Naive thymus-derived CD8-positive, alpha-beta T cell (primary cell): ENCODE measurements around the gene SH2D7. TPM values are rescaled to one million over a fixed set of nuclear protein-coding genes. Genes with fewer than 3 reads are reported as not detected.

ENCODE experiments used
- ATAC-seq, 2 donors: fragments of 150-1000 bp; cut with Tn5 transposase in 1 of 2; sonication (Bioruptor Pico), chemical (Tn5 transposase) in 1 of 2; 1 replicate in 1 of 2; 2 replicates in 1 of 2; pipeline ENCODE4 v1.10.0; 2021; ENCODE audit warnings: mild to moderate bottlenecking in 2 of 2, moderate library complexity in 2 of 2
- POLR2A ChIA-PET: fragments of 350-600 bp; sonication (Branson Sonifier 250); formaldehyde crosslinking; loops from one replicate; lab custom pipeline; 2021; ENCODE audit warnings: antibody characterized with exemption; lab: Charles Lee
- DNase-seq, 10 donors: peaks; one replicate each; pipeline versions ENCODE4 v3.0.0 to v3.0.0-alpha.2; 2020 to 2022
- H3K27ac Mint-ChIP-seq, 10 donors: one replicate each; pipeline ENCODE4 v1.8.0; 2020 to 2022; ENCODE audit warnings: mild to moderate bottlenecking in 10 of 10, mixed read lengths in 10 of 10, moderate library complexity in 4 of 10, inconsistent platforms in 1 of 10
- H3K27me3 Mint-ChIP-seq, 5 donors: one replicate each; pipeline ENCODE4 v1.8.0; 2021 to 2022; ENCODE audit warnings: mixed read lengths in 5 of 5
- H3K36me3 Mint-ChIP-seq, 3 donors: one replicate each; pipeline ENCODE4 v1.8.0; 2020 to 2022; ENCODE audit warnings: mixed read lengths in 3 of 3, mild to moderate bottlenecking in 2 of 3, inconsistent platforms in 1 of 3
- H3K4me1 Mint-ChIP-seq, 4 donors: one replicate each; pipeline ENCODE4 v1.8.0; 2021 to 2022; ENCODE audit warnings: mixed read lengths in 4 of 4
- H3K4me3 Mint-ChIP-seq, 10 donors: one replicate each; pipeline ENCODE4 v1.8.0; 2020 to 2022; ENCODE audit warnings: mild to moderate bottlenecking in 10 of 10, mixed read lengths in 10 of 10, moderate library complexity in 6 of 10, inconsistent platforms in 1 of 10
- H3K9me3 Mint-ChIP-seq, 9 donors: one replicate each; pipeline ENCODE4 v1.8.0; 2020 to 2022; ENCODE audit warnings: mixed read lengths in 9 of 9, mild to moderate bottlenecking in 3 of 9, inconsistent platforms in 1 of 9, moderate library complexity in 1 of 9
- polyA plus RNA-seq, 3 donors: library from polyadenylated mRNA; unstranded; fragments of 300-500 nt; fragmentation: Illumina TruSeq; gene quantifications; one replicate each; pipeline ENCODE4 v1.2.3, GENCODE V29; 2021
- total RNA-seq, 8 experiments: library from RNA in 2 of 8; stranded (reverse) in 2 of 8; gene quantifications; one replicate each; pipeline ENCODE4 v1.2.3 and lab custom pipeline; 2021 to 2026

The SH2D7 gene
- total and polyA plus RNA-seq, 5 experiments from 2014 or later: 0.19 TPM; not detected in 4

DNA sequence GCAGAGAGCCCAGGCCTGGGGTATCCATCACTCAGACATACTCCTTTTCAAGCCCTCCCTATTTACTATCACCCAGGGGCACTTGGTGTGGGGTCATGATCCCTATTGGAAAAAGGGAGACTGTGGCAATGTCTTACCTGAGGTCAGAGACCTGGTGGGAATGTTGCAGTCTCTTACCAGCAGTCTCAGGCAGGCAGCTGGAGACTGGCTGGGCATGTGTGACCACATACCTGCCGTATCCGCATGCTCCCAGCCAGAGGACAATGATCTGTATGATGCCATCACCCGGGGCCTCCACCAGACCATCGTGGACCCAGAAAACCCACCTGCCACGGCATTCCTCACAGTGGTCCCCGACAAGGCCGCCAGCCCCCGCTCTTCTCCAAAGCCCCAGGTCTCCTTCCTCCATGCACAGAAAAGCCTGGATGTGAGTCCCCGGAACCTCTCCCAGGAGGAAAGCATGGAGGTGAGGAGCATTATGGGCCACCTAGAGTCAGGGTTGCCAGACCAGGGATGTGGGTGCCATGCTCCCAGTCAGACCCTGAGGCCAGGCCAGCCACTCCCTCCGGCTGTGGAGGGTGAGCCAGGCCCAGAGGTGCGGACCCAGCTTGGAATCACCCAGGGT is 5.9 kb downstream of the SH2D7 start:
- Mint-ChIP-seq H3K4me3 (no peak overlapping the region), H3K9me3 (no peaks in the 10 kb centered on the region), H3K27me3 (no peaks in the 10 kb centered on the region), H3K27ac (no peak overlapping the region), H3K36me3 (no peaks in the 10 kb centered on the region), H3K4me1 (peaks cover 5 to 18% (median 8%) of the 10 kb centered on the region in 4 donors)
- ATAC-seq (no peak), DNase-seq (no peak)
- POLR2A ChIA-PET: interaction anchor here (0.6 to 1.1 kb wide), 2 partner anchors 31 to 41 kb away, joined by 3 to 4 read pairs; no protein-coding TSS in a partner anchor

DNA sequence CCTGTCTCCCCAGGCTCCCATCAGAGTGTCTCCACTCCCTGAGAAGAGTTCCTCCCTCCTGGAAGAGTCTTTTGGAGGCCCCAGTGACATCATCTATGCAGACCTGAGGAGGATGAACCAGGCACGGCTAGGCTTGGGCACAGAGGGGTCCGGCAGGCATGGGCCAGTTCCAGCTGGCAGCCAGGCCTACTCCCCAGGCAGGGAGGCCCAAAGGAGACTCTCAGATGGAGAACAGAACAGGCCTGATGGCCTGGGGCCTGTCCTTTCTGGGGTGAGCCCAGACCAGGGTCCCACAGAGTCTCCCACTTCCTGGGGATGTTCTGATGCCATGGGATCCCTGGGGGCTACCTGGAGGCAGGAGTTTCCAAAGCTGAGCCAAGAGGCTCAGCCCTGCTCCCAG is 8.5 kb downstream of the SH2D7 start:
- Mint-ChIP-seq H3K4me3 (no peak overlapping the region), H3K27ac (peak overlapping the region in 2 of 10 donors; percentile 46 to 57), H3K27me3 (no peaks in the 10 kb centered on the region), H3K36me3 (no peaks in the 10 kb centered on the region), H3K9me3 (no peaks in the 10 kb centered on the region), H3K4me1 (peaks cover 20 to 39% (median 34%) of the 10 kb centered on the region in 4 donors)
- ATAC-seq (no peak), DNase-seq (no peak)
- POLR2A ChIA-PET: no interaction called here

DNA sequence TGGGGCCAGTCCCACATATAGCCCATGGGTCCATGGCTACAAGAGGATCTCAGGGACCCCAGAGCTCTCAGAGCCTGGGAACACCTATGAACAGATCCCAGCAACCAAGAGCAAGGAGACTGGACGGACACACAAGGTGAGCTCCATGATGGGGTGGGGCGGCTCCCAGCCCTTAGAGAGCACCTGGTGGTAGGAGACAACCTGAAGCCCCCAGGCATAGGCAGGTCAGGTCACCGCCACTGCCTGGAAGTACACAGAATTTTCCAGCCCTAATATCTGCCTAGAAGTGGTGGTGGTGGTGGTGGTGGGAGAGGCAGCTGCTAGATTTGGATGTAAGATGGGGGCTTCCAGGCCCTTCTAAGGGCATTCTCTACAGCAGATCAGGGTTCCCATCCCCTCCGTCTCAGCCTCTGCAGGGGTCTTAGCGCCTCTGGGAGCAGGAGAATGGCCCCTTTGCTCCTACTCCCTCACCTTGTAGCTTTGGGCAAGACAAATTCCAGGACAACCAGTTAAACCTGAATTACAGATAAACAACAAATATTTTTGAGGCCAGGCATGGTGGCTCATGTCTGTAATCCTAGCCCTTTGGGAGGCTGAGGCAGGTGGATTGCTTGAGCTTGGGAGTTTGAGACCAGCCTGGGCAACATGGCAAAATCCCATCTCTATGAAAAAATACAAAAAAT is 9.2 kb downstream of the SH2D7 start:
- peak overlapping the region in 5 of 10 donors; percentile 18 to 86 (median 46) for H3K27ac Mint-ChIP-seq
- ATAC-seq (no peak), DNase-seq (no peak)
- POLR2A ChIA-PET: no interaction called here
- H3K4me1 Mint-ChIP-seq: peaks cover 22 to 46% (median 40%) of the 10 kb centered on the region in 4 donors
- H3K36me3 Mint-ChIP-seq: no peaks in the 10 kb centered on the region
- H3K9me3 Mint-ChIP-seq: no peaks in the 10 kb centered on the region
- no peak overlapping the region for H3K4me3 Mint-ChIP-seq
- no peaks in the 10 kb centered on the region for H3K27me3 Mint-ChIP-seq

DNA sequence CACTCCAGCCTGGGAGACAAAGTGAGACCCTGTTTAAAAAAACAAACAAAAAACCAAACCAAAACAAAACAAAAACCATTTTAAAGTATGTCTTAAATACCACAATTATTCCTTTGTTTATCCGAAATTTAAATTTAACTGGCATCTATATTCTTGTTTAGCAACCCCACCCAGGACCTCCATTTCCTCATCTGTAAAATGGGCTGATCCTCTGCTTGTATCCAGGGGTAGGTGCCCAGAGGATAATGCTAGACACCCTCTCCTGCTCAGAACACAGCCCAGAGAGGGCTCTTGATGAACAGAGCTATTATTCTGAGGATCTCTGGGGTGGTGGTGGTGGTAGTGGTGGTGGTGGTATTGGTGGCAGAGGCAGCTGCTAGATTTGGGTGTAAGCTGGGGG is 9.8 kb downstream of the SH2D7 start:
- no peaks in the 10 kb centered on the region for H3K36me3 Mint-ChIP-seq
- peak overlapping the region in 6 of 10 donors; percentile 40 to 98 (median 85) for H3K27ac Mint-ChIP-seq
- H3K4me3 Mint-ChIP-seq: peak overlapping the region in 4 of 10 donors; percentile 22 to 41 (median 30)
- H3K9me3 Mint-ChIP-seq: no peaks in the 10 kb centered on the region
- H3K27me3 Mint-ChIP-seq: no peaks in the 10 kb centered on the region
- H3K4me1 Mint-ChIP-seq: peaks cover 22 to 48% (median 43%) of the 10 kb centered on the region in 4 donors
- DNase-seq: no peak
- POLR2A ChIA-PET: no interaction called here
- ATAC-seq: no peak

DNA sequence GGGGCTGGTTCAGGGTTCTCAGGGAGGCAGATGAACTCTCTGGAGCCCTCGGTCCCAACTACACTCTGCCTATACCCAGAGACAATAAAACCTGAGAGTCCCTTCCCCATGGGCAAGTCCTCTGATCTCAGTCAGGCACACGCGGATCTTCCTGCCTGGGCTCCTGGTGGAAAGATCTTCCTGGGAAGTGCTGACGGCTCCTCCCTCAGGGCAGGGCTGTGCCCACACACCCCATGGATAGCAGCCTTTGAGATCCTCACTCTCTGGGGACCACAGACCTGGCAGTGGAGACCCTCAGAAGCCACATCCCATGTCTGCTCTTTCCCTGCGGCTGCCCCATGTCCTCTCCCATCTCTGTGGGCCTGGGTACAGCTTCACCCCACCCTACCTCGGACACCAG is 10.4 kb downstream of the SH2D7 start:
- Mint-ChIP-seq H3K9me3 (no peaks in the 10 kb centered on the region), H3K27me3 (no peaks in the 10 kb centered on the region), H3K27ac (peak overlapping the region in 9 of 10 donors; percentile 14 to 98 (median 66)), H3K4me3 (peak overlapping the region in 3 of 10 donors; percentile 22 to 33 (median 26)), H3K4me1 (peaks cover 24 to 50% (median 44%) of the 10 kb centered on the region in 4 donors), H3K36me3 (no peaks in the 10 kb centered on the region)
- ATAC-seq: no peak
- POLR2A ChIA-PET: interaction anchor here (0.9 to 1.0 kb wide), 2 partner anchors 23 to 83 kb away, joined by 3 read pairs; no protein-coding TSS in a partner anchor
- no peak for DNase-seq

DNA sequence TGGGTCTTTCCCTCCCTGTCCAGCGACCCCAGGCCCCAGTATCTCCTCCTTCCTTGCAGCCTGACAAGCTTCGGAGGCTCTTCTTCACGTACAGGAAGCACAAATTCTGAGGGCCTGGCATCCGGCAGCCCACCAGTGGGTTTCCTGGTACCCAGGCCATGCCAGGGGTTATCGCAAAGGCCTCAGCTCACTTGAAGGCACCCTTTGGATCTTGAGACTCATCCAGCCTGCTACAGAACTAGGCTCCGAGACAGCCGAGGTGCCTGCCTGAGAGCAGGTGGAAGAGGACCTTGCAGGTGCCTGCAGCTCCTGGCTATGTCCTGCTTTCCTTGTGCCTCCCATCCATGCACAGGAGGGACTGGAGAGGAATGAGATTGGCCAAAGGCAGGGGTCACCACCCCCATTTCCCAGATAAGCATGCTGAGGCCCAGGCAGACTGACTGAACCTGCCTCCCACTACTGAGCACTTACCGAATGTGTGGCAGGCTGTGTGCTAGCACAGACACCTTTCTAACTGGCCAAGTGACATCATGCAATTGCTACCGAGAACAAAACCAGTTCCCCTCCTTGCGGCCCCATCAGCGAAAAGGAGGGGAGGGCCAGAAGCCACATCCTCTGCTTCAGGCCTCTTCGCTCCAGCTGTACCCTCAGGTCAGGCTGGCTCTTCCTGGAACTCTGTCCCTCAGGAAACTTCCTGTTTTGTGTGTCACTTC is 11.2 kb downstream of the SH2D7 start:
- POLR2A ChIA-PET: interaction anchor here (0.6 to 2.1 kb wide), 6 partner anchors 24 to 84 kb away, joined by 3 to 7 read pairs (median 3); partner anchors contain the start of genes IDH3A and TBC1D2B
- Mint-ChIP-seq H3K4me1 (peaks cover 24 to 54% (median 46%) of the 10 kb centered on the region in 4 donors), H3K27ac (peak overlapping the region; percentile 66 to 98 (median 88)), H3K27me3 (no peaks in the 10 kb centered on the region), H3K9me3 (no peaks in the 10 kb centered on the region), H3K36me3 (no peaks in the 10 kb centered on the region), H3K4me3 (peak overlapping the region; percentile 31 to 75 (median 59))
- DNase-seq (peak in 8 of 10 donors; percentile 25 to 76 (median 58)), ATAC-seq (peak; percentile 59 to 82)

DNA sequence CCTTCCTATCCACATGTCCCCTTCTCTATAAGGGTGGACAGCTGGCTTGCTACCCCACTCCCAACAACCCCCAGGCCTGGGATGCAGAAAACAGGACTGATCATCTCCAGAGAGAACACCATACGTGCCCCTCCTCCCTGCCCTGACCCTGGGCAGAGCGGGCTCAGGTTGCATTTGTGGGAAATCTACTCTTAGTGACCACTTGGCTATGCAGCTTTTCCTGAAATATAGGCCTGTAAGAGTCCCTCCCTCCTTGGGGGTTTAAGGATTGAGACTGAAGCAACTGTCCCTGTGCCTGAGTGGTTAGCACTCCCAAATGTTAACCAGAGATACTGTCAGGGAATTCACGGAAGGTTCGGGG is 11.7 kb downstream of the SH2D7 start:
- no peaks in the 10 kb centered on the region for H3K9me3 Mint-ChIP-seq
- peak in 1 of 2 donors; percentile 4 for ATAC-seq
- peaks cover 24 to 54% (median 46%) of the 10 kb centered on the region in 4 donors for H3K4me1 Mint-ChIP-seq
- H3K27me3 Mint-ChIP-seq: no peaks in the 10 kb centered on the region
- peak overlapping the region; percentile 66 to 98 (median 88) for H3K27ac Mint-ChIP-seq
- DNase-seq: no peak
- no peaks in the 10 kb centered on the region for H3K36me3 Mint-ChIP-seq
- POLR2A ChIA-PET: interaction anchor here (0.6 to 2.1 kb wide), 5 partner anchors 27 to 112 kb away, joined by 3 to 7 read pairs (median 3); partner anchors contain the start of genes IDH3A and TBC1D2B
- H3K4me3 Mint-ChIP-seq: peak overlapping the region in 9 of 10 donors; percentile 4 to 75 (median 59)

DNA sequence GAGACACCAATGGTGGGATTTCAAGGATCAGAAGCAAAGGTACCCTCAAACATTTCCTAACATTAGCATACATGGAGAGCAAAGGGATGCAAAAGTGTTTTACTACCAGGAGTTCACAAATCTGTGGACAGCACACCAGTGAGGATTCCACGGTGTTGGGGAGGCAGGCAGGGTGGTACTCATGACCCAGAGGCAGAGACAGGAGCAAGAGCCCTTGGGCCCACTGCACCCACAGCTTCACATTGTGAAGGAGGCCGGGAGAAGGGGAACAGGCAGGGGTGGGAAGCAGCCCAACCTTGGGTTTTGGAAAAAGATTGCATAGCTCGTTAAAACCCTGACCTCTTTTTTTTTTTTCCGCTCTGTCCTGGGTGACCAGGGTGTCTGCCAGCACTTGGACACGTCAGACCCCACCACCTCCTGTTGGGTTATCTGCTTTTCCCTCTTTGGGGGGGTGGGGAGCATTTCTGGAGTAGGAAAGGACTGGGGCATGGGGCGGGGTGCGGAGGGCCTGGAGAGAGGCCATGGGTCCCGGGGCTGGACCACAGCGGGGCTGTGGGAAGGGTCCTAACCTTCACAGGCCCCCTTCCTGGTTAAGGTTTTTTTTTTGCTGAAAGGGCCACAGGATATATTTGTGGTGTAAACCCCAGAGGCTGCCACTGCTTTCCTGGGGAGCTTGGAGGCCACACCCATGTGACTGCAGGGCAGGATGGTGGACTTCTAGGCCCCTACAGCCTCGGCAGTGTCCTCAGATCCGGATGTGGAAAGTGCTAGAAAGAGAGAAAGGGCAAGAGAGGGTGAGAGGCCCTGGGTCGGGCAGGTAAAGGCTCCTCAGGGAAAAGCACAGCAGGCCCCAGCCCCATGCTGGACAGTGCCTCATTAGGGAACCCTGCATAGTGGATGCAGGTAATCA is 12.5 kb downstream of the SH2D7 start:
- Mint-ChIP-seq H3K9me3 (no peaks in the 10 kb centered on the region), H3K27me3 (no peaks in the 10 kb centered on the region), H3K36me3 (no peaks in the 10 kb centered on the region), H3K4me3 (peak overlapping the region in 8 of 10 donors; percentile 2 to 75 (median 53)), H3K27ac (peak overlapping the region; percentile 73 to 98 (median 89)), H3K4me1 (peaks cover 24 to 54% (median 46%) of the 10 kb centered on the region in 4 donors)
- no peak for DNase-seq
- POLR2A ChIA-PET: interaction anchor here (0.6 to 2.1 kb wide), 6 partner anchors 28 to 195 kb away, joined by 3 to 7 read pairs (median 3); partner anchors contain the start of genes SKIC8 and TBC1D2B
- no peak for ATAC-seq

DNA sequence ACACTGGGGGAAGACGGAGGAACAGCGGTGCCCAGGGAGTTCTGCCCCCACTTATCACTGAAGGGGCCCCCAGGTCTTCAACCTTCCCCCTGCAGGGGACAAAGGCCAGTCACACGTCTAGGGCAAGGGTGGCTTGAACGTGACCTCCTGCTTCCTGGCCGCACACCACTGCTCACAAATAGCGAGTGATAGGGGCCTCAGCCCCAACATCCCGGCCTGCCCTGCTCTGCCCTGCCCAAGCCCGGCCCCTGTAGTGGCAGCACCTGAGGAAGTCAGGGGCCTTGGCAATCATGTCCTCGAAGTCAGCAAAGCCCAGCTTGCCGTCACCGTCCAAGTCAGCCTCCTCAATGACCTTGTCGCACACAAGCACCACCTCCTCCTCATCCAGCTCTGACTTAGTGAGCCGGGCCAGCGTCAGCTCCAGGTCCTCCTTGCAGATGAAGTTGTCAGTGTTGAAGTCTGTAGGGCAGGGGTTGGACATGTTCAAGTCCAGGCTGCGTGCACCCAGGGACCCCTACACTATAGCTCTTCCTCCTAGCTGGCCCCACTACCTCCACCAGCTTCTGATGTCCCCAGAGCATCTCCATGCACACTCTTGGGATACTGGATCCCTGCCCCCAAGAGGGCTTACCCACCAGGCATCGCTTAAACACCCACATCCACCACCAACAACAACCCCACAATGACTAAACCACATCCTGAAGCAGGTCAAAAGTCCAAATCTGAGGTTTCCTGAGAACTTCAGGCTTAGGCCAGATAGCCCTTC is 13.3 kb downstream of the SH2D7 start:
- DNase-seq (no peak), ATAC-seq (no peak)
- no peaks in the 10 kb centered on the region for H3K27me3 Mint-ChIP-seq
- peak overlapping the region in 6 of 10 donors; percentile 9 to 69 (median 38) for H3K4me3 Mint-ChIP-seq
- POLR2A ChIA-PET: interaction anchor here (0.6 to 2.1 kb wide), 3 partner anchors 29 to 194 kb away, joined by 3 to 7 read pairs (median 3); partner anchors contain the start of genes SKIC8 and TBC1D2B
- no peaks in the 10 kb centered on the region for H3K36me3 Mint-ChIP-seq
- peaks cover 24 to 54% (median 46%) of the 10 kb centered on the region in 4 donors for H3K4me1 Mint-ChIP-seq
- peak overlapping the region; percentile 42 to 98 (median 86) for H3K27ac Mint-ChIP-seq
- H3K9me3 Mint-ChIP-seq: no peaks in the 10 kb centered on the region

DNA sequence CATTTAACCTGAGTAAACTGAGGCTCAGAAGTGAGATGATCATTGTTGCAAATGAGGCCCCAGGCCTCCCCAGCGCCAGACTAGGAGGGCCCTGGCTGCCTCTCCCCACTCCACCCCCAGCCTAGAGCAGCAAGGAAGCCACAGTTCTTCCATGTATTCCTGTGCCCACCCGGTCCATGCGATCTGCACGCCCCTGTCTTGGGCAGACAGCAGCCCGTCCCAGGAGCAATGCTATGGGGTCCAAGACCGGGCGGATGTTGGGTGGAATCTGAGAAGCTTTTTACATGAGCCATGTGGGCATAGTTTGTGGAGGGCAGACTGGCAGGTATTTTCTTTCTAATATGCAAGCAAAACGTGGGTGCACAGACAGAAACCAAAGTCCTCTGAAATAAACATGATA is 15.1 kb downstream of the SH2D7 start:
- POLR2A ChIA-PET: interaction anchor here (0.7 to 1.7 kb wide), 6 partner anchors 32 to 148 kb away, joined by 3 to 12 read pairs (median 5); no protein-coding TSS in a partner anchor
- Mint-ChIP-seq H3K4me1 (peaks cover 24 to 49% (median 46%) of the 10 kb centered on the region in 4 donors), H3K27me3 (no peaks in the 10 kb centered on the region), H3K36me3 (no peaks in the 10 kb centered on the region), H3K27ac (peak overlapping the region in 9 of 10 donors; percentile 19 to 79 (median 68)), H3K4me3 (no peak overlapping the region), H3K9me3 (no peaks in the 10 kb centered on the region)
- no peak for DNase-seq
- ATAC-seq: no peak
